Testis (tissue), 3 donors: ENCODE data around the gene NCOA6. TPM values are rescaled to one million over a fixed set of nuclear protein-coding genes. Genes with fewer than 3 reads are reported as not detected.
"Not testable (repeated sequence)": the region's sequence is repeated elsewhere in the genome, so short reads cannot be mapped to it uniquely, and the experiment has no call there.

Experiments used
- DNase-seq: peaks from one replicate; pipeline ENCODE4 v3.0.0-alpha.2; 2019
- H3K27ac ChIP-seq, 2 donors: fragments of 200-600 bp; sonication (generic); one replicate each; pipeline ENCODE4 v1.5.1; 2019
- H3K27me3 ChIP-seq: fragments of 200-600 bp; sonication (generic); one replicate; pipeline ENCODE4 v1.5.1; 2019
- H3K36me3 ChIP-seq: fragments of 200-600 bp; sonication (generic); one replicate; pipeline ENCODE4 v1.5.1; 2017; ENCODE audit warnings: low read depth; ENCODE audit errors: missing control alignments
- H3K4me1 ChIP-seq: fragments of 200-600 bp; sonication (generic); one replicate; pipeline ENCODE4 v1.5.1; 2019
- H3K4me3 ChIP-seq, 2 donors: fragments of 200-600 bp; sonication (generic); one replicate each; pipeline ENCODE4 v1.5.1; 2017 to 2019
- H3K9me3 ChIP-seq: fragments of 200-600 bp; sonication (generic); one replicate; pipeline ENCODE4 v1.5.1; 2017
- CTCF ChIP-seq, 3 experiments: fragments of 450-650 bp in 2 of 3; fragments of 200-600 bp in 1 of 3; sonication (generic) in 1 of 3; IDR thresholded peaks; one replicate each; pipeline ENCODE4 v1.5.1; 2016 to 2019; ENCODE audit warnings: antibody characterized with exemption in 3 of 3, mild to moderate bottlenecking in 2 of 3, moderate library complexity in 1 of 3
- POLR2A ChIP-seq: fragments of 450-650 bp; IDR thresholded peaks from one replicate; pipeline ENCODE4 v1.6.1; 2017; ENCODE audit warnings: antibody characterized with exemption, mild to moderate bottlenecking, moderate library complexity
- WGBS, 2 donors: methylation state at CpG; one replicate each; pipeline ENCODE4 v1.1.5; 2018; 5-methylcytosine and 5-hydroxymethylcytosine counted together
- intact Hi-C: fragments of 100-400 bp; cut with DNase I; formaldehyde crosslinking; loops from one replicate; pipeline ENCODE4 v1.15.1; 2023; ENCODE audit warnings: low total_unique reads
- polyA plus RNA-seq: library from polyadenylated mRNA; stranded (reverse); fragments of 350-450 nt; fragmentation: Illumina TruSeq; extraction: RNeasy Lipid Tissue Mini Kit (QIAGEN cat#74804); gene quantifications from one replicate; pipeline ENCODE4 v1.2.3, GENCODE V29; 2014; ENCODE audit warnings: low read depth, low replicate concordance; ENCODE audit not compliant: insufficient read depth
- total RNA-seq, 2 donors: library from RNA; depleted of rRNA; stranded (reverse); fragments of >200 nt; gene quantifications; one replicate each; pipeline ENCODE4 v1.2.3, GENCODE V29; 2016

Gene NCOA6
- total and polyA plus RNA-seq, 3 donors from 2014 or later, result 45.2 to 54.4 (median 48.1) TPM

DNA sequence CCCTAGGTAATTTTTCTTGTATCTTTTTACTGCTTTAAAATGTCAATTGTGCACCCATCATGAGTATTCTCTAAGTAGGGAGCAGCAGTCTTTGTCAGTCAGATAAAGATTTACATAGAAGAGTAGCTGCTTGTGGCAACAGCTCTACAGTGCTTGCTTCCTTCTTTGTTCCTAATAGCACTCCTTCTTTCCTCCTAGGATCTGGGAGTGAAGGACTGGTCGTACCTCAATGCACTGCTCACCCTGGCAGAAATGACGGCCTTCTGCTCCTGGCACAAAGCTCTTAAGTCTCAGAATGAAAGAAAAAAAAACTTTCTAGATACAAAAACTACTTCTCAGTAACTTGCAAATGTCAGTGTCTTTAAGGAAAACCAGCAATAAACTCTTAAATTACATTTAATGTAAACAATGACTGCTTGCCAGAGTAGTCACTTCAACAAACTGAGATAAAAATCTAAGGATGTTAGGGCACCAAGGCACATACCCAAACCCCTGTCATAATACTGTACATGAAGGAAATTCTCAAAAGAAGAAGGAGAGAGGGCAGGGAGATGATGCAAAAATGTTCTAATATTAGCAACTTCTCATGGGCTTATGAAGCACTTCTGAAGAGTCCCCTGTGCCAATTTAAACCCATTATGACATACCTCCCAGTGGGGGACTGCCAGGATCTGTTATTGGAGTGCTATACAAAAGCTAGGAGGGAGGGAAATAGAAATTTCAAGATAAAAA, 34.0 kb downstream of the NCOA6 start:
- intact Hi-C loops, result no loop called here
- TF ChIP-seq POLR2A, result no peak
- no peak for TF ChIP-seq CTCF (IDR thresholded peaks at IDR 0.05)
- peak overlapping the region in 1 of 2 donors; percentile 20 for H3K27ac ChIP-seq
- DNase-seq, result no peak
- H3K27me3 ChIP-seq, result no peaks in the 10 kb centered on the region
- WGBS, 2 donors, result 40 to 52% methylated on average over 2 of the region's 2 CpGs
- no peaks in the 10 kb centered on the region for H3K36me3 ChIP-seq
- H3K9me3 ChIP-seq, result no peaks in the 10 kb centered on the region
- peaks cover 5% of the 10 kb centered on the region for H3K4me1 ChIP-seq
- H3K4me3 ChIP-seq, result no peak overlapping the region

DNA sequence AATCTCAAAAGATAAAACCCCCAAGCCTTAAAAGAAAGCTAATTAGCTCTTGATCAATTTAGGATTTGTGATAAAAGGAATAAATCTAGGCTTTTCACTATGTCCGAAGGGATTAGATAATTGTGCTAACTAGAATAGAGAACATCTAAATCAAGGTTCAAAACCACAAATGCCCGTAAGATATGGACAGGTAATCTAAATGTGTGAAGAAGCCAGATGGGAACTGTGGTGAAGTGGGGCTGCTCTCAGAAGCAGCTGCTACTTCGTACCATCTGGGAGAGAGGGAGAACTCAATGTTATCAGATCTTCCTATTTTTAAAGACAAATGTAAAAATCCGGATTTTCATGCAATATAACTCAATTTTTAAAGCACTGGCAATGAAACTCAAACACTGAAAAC, 44.2 kb downstream of the NCOA6 start:
- intact Hi-C loops, result no loop called here
- no peak for DNase-seq
- Histone ChIP-seq H3K4me1 (no peaks in the 10 kb centered on the region), H3K4me3 (no peak overlapping the region), H3K27ac (no peak overlapping the region), H3K27me3 (no peaks in the 10 kb centered on the region), H3K9me3 (no peaks in the 10 kb centered on the region), H3K36me3 (no peaks in the 10 kb centered on the region)
- WGBS, 2 donors, result 80 to 82% methylated on average over 4 of the region's 4 CpGs
- TF ChIP-seq CTCF (IDR thresholded peaks at IDR 0.05) (no peak), POLR2A (no peak)

DNA sequence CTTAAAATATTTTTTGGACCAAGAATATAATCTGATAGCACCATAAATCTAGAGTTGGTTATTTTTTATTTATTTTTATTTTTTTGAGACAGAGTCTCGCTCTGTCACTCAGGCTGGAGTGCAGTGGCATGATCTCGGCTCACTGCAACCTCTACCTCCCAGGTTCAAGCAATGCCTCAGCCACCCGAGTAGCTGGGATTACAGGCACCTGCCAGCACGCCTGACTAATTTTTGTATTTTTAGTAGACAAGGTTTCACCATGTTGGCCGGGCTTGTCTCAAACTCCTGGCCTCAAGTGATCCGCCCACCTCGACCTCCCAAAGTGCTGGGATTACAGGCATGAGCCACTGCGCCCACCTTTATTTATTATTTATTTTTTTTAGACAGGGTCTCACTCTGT, 45.2 kb downstream of the NCOA6 start:
- 93% methylated on average over 8 of the region's 8 CpGs for WGBS, 2 donors
- DNase-seq, H3K4me1 ChIP-seq, H3K9me3 ChIP-seq, H3K27me3 ChIP-seq, H3K4me3 ChIP-seq, intact Hi-C loops, H3K27ac ChIP-seq, H3K36me3 ChIP-seq: not testable (repeated sequence)

- H3K4me1 ChIP-seq, result peaks cover 9% of the 10 kb centered on the region
- no peaks in the 10 kb centered on the region for H3K27me3 ChIP-seq
- no peaks in the 10 kb centered on the region for H3K36me3 ChIP-seq
- 64 to 67% methylated on average over 8 of the region's 8 CpGs for WGBS, 2 donors
- H3K4me3 ChIP-seq, result no peak overlapping the region
- H3K27ac ChIP-seq, result no peak overlapping the region
- H3K9me3 ChIP-seq, result no peaks in the 10 kb centered on the region
- TF ChIP-seq POLR2A (no peak), CTCF (IDR thresholded peaks at IDR 0.05) (no peak)
- DNase-seq, result peak; percentile 37
- intact Hi-C loops, result no loop called here
Measured at GRCh38 chr20:34776177-34776576, 49.3 kb downstream of the NCOA6 start.

- Histone ChIP-seq H3K36me3 (no peaks in the 10 kb centered on the region), H3K27ac (no peak overlapping the region), H3K27me3 (no peaks in the 10 kb centered on the region), H3K4me1 (peaks cover 13% of the 10 kb centered on the region), H3K9me3 (no peaks in the 10 kb centered on the region), H3K4me3 (no peak overlapping the region)
- no peak for TF ChIP-seq CTCF (IDR thresholded peaks at IDR 0.05)
- TF ChIP-seq POLR2A, result no peak
- intact Hi-C loops, result no loop called here
- no peak for DNase-seq
Measured at GRCh38 chr20:34774886-34775285, 50.6 kb downstream of the NCOA6 start.
